ENCODE results near the gene ZNF341. TPM values are rescaled to one million over a fixed set of nuclear protein-coding genes. Genes with fewer than 3 reads are reported as not detected.
"Not testable (repeated sequence)": the region's sequence is repeated elsewhere in the genome, so short reads cannot be mapped to it uniquely, and the experiment has no call there.

Gene ZNF341
- total RNA-seq, 1 donor from 2014 or later = 5.8 TPM

DNA sequence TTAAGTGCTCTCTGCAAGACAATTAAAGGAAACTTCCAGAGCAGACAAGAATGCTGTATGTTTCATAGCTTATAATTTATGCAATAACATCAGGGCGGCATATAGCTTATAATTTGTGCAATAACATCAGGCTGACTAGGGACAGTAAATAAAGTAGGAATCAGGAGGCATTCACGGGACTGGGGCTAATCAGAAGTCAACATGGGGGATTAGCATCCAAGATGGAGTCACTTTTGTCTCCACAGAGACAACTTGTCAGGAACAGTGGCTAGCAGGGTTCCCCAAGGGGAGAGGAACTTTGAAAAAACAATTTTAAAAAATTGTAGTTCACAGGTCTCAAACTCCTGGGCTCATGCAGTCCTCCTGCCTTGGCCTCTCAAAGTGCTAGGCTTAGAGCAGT lies 3.3 kb upstream of the ZNF341 start:
- no peak for DNase-seq (ENCODE audit: low spot score)

DNA sequence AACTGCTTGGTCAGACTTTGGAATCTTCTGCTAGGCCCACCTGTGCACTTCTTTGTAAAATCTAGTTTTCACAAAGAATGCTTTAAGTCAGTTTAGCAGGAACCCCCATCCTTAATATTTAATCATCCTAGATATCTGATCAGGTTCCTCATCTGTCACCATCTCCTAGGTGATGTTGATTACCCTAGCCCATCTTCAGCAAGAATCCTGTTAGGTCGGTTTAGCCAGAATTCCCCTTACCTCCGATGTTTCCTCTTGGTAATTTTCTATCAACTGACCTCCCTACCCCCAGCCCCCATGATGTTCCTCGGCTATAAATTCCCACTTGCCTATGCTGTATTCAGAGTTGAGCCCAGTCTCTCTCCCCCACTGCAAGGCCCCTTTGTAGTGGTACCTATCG lies 2.7 kb upstream of the ZNF341 start:
- DNase-seq (ENCODE audit: low spot score) = no peak

DNA sequence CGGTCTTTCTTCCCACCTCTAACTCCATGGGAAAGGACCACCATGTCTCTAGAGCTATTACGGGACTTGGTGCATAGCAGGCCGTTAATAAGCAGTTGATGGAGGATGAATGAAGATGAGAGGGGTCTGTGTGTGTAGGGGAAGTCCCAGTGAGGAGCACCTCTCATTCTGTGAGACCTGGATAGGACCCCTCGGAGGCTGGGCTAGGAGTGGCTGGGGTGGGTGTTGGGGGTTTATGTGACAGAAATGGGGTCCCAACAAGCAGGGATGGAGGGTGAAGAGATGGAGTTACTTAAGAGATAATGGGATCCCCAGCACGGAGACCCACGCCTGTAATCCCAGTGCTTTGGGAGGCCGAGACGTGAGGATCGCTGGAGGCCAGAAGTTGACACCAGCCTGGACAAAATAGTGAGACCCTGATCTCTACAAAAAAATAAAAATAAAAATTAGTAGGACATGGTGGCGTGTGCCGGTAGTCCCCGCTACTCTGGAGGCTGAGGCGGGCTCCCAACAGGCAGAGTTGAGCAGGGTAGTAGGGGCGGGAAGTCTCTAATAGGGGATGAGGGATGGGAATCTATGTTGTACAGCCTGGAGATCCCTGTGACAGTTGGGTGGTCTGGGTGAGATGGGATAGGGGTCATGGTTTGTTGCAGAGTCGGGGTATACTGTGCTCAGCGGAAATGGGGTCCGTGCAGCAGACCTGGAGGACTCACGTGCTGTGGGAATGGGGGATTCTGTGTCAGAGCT lies 677 bp upstream of the ZNF341 start:
- DNase-seq (ENCODE audit: low spot score) = no peak

DNA sequence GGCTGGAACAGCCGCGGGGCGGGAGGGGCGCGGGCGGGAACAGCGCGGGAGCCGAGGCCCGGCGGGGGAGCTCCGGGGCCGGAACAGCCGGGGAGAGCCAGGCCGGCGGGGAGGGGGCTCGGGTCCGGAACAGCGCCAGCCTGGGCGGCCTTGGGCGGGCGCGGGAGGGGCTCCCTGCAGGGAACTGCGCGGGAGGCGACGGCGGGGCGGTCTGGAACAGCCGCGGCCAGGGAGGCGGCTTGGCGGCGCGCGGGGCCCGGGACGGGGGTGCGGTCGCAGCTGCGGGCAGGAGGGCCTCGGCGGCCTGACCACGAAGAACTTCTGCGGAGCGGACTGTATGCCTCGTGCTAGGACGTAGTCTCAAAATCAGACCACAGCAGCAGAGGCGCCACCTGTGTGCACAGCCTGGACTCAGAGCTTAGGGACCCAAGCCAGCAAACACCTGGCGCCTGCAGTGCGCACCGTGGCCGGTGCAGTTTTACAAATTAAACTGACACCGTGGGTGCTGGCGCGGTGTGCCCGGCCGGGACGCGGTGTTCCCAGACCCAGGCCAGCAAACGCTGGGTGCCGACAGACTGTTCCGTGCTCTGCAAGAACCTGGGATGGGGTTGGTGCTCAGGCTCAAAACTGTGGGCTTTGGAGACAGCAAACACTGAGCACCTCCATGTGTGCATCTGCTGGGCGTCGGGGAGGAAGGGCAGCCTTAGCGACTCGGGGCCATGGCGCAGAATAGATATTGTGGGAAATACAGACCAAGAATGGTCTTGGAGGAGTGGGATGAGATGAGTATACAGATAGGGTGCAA lies 572 bp downstream of the ZNF341 start:
- peak; percentile 87 for DNase-seq (ENCODE audit: low spot score)

DNA sequence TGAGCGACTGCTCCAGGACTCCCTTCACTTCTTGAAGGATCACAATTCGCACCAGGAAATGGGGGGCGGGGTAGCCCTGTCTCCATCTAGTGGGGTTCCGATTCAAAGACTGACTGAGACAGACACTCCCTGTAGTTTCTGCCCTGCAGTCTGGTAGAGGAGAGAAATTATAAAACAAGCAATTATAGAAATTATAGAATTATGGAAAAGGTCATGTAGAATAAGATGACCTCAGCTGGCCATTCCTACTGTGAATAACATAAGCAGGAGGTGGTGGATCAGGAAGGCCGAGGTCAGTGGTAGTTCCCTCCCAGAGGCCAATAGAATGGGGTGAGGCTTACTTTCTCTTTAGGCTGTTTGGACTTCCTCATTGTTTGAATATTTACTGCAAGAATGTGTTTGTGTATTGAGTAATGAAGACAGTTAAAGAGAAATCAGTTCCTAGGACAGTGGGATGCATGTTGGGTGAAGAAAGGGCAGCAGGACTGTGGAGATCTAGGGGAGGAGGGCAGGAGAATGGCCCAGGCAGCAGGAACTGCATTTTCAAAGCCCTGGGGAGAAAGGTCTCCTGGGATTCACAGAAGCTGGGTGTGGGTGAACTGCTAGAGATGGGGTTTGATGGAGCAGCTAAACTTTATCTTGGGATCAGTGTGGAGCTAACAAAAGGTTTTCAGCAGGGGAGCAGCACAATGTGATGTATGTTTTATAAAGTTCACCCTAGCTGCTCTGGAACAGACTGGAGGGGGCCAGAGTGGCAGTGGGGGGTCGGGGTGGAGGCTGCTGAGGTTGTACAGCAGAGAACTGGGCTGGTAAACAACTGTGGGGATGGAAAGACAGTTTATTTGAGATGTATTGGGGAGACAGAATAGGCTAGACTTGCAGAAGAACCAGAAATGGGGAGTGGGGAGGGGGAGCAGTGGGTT lies 2.1 kb downstream of the ZNF341 start:
- peak; percentile 65 for DNase-seq (ENCODE audit: low spot score)

DNA sequence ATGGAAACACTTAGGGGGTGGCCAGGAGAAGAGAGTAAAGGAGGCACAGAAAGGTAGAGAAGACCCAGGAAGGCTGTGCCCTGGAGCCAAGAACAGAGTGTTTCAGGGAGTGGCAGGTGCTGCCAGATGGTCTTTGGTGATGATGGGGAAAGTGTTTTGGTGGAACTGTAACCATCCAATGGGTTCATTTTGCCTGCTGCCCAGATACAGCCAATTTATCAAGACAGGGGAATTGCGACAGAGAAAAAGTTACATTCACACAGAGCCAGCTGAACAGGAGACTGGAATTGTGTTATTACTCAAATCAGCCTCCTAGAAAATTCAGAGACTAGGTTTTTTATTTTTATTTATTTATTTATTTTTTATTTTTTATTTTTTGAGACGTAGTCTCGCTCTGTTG lies 5.2 kb downstream of the ZNF341 start:
- no peak for DNase-seq (ENCODE audit: low spot score)

DNA sequence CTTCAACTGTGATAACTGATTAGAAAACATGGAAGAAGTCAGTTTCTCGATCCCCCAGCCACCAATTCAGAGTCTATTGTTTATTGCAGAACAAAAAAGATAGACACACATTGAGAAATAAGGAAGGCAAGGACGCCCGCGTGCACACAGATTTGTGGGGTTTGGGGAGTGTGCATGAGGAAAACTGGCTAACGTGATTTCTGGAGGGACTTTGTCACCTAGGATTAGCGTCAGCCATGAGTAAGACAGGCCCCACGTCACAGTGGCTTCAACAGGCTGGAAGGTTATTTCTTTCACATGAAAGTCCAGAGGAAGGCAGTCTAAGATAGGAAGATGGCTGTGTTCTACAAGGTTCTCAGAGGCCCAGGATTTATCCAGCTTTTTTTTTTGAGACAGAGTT lies 7.7 kb downstream of the ZNF341 start:
- no peak for DNase-seq (ENCODE audit: low spot score)

DNA sequence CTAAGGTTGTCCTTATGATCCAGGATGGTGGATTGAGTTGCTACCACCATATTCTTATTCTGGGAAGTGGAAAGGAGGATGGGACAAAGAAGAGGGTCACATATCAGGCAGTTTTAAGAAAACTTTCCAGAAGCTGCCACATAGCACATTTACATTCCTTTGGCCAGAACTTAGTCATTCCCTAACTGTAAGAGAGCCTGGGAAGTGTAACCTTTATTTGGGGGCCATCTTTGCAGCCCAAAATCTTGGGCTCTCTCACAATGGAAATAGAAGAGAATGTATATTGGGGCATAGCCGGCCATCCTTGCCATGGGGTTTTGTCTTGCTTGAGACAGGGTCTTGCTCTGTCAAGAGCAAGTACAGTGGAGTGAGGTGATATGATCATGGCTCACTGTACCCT lies 8.4 kb downstream of the ZNF341 start:
- no peak for DNase-seq (ENCODE audit: low spot score)

DNA sequence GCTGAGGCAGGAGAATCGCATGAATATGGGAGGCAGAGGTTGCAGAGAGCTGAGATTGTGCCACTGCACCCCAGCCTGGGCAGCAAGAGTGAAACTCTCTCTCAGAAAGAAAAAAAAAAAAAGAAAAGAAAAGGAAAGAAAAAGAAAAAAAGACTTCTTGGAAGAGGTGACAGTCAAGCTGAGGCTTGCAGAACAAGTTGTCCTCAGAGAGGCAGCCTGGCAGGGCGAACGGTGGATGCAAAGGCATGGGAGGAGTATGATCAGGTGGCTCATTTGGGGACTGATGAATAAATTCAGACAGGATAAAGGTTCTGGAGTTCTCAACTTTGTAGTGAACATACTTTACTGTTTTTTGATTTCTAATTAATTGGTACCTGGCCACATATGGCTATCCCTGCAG lies 12.4 kb downstream of the ZNF341 start:
- DNase-seq (ENCODE audit: low spot score) = no peak

DNA sequence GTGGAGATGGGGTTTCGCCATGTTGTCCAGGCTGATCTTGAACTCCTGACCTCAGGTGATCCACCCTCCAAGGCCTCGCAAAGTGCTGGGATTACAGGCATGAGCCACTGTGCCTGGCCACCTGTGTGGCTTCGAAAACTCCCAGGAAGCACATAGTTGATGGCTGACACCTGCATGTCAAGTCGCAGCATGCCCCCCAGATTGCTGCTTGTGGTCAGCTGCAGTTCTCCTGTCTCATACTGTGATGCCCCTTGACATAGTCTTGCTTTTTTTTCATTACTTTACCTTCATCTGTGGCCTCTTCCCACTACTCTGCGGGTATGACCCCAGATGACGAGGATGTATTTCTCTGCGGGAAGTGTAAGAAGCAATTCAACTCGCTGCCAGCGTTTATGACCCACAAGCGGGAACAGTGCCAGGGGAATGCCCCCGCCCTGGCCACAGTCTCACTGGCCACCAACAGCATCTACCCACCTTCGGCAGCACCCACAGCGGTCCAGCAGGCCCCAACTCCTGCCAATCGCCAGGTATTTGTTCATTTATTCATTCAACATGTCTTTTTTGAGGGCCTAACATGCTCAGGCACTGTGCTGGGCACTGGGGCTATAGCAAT lies 13.1 kb downstream of the ZNF341 start:
- DNase-seq (ENCODE audit: low spot score) = no peak

DNA sequence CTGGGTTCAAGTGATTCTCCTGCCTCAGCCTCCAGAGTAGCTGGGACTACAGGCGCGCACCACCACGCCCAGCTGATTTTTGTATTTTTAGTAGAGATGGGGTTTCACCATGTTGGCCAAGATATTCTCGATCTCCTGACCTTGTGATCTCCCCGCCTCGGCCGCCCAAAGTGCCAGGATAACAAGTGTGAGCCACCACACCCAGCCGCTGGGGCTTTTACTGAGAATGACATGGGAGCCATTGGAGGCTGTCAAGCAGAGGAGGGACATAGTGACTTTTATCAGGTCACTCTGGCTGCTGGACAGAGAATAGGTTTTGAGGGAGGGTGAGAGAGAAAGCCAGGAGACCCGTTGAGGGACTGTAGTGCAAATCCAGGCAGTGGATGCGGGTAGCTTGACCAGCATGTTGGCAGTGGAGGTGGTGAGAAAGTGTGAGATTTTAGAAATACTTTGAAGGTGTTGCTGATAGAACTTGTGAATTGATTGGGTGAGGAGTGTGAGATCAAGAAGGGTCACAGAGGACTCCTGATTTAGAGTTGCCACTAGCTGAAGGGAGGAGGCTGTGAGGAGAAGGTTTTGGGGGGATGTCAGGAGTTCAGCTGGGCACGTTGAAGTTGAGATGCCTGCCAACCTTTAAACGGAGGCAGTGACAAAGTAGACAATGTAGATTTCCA lies 14.7 kb downstream of the ZNF341 start:
- DNase-seq (ENCODE audit: low spot score) = no peak

DNA sequence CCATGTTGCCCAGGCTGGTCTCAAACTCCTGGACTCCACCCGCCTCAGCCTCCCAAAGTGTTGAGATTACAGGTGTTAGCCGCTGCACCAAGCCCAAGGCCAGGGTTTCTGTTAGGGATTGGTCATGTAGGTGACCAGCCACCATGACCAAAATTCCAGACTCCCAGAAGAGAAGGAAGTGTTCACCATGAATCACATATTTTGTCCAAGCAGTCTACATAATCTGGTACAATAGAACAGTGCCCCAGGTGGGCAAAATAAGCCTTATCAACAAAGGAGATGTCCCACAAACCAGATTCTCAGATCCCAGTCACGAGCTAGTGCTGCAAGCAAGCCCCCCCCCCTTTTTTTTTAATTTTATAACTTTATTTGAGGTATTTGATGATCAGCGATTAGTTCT lies 20.0 kb downstream of the ZNF341 start:
- DNase-seq (ENCODE audit: low spot score) = no peak

DNA sequence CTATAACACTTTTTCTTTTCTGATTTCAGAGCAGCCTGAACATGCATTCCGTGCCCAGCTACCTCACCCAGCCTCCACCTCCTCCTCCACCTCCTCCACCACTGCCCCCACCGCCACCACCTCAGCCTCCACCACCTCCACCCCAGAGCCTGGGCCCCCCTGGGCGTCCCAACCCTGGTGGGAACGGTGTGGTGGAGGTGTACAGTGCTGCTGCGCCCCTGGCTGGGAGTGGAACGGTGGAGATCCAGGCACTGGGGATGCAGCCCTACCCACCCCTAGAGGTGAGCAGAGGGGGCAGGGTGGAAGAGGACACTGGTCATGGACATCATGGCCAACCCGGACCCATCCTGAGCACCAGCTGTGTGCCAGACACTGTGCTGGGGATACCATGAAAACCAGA lies 21.3 kb downstream of the ZNF341 start:
- no peak for DNase-seq (ENCODE audit: low spot score)

DNA sequence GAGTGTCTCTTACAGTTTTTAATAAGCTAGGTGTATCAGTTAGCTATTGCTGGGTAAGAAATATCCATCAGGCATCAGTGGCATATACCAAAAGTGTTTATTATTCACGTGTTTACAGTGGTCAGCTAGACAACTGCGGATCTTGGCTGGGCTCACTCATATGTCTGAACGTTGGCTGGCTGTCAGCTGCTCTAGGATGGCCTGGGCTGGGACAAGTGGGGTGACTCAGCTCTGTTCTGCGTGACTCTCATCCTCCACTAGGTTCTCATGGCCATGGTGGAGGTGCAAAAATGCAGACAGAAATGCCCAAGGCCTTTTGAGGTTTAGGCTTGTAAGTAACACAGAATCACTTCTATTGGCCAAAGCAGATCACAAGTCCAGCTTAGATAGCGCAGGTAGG lies 22.0 kb downstream of the ZNF341 start:
- no peak for DNase-seq (ENCODE audit: low spot score)

DNA sequence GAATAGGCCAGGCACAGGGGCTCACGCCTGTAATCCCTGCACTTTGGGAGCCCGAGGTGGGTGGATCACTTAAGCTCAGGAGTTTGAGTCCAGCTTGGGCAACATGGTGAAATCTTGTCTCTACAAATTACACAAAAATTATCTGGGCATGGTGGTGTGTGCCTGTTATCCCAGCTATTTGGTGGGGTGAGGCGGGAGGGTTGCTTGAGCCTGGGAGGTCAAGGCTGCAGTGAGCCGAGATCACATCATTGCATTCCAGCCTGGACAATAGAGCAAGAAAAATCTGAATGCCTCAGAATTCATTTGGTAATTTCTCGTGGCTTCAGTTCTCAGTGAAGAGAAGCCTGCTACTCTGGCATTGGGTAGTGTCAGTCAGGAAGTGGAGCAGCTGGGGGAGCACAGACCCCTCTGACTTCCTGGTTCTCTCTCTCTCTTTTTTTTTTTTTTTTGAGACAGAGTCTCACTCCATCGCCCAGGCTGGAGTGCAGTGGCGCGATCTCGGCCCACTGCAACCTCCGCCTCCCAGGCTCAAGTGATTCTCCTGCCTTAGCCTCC lies 24.2 kb downstream of the ZNF341 start:
- not testable (repeated sequence) for DNase-seq (ENCODE audit: low spot score)

DNA sequence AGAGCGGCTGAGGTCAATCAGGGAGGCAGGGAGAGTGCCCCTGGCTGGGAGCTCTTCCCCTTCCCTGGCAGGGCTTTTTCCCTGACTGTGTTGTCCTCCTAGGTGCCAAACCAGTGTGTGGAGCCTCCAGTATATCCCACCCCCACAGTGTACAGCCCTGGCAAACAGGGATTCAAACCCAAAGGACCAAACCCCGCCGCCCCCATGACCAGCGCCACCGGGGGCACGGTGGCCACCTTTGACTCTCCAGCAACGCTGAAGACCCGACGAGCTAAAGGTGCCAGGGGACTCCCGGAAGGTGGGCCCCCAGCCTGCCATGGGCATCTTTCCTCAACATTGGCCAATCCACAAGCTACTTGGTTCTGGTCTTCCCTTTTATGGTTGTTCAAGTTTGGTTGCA lies 25.2 kb downstream of the ZNF341 start:
- DNase-seq (ENCODE audit: low spot score) = no peak

DNA sequence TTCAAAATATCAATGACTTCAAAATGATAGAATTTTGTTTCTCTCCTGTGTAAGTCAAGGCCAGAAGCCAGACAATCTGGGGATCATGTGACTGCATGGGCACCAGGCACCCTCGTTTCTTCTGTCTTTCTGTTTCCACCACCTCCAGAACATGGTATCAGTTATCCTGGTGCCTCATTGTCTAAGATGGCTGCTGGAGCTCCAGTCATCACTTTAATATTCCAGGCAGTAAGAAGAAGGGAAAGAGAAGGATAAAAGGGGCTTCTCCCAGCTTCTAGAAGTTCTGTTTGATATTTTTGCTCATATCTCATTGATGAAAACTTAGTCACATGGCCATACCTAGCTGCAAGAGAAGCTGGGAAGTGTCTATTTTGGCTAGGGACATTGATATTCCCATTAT lies 25.7 kb downstream of the ZNF341 start:
- DNase-seq (ENCODE audit: low spot score) = no peak

DNA sequence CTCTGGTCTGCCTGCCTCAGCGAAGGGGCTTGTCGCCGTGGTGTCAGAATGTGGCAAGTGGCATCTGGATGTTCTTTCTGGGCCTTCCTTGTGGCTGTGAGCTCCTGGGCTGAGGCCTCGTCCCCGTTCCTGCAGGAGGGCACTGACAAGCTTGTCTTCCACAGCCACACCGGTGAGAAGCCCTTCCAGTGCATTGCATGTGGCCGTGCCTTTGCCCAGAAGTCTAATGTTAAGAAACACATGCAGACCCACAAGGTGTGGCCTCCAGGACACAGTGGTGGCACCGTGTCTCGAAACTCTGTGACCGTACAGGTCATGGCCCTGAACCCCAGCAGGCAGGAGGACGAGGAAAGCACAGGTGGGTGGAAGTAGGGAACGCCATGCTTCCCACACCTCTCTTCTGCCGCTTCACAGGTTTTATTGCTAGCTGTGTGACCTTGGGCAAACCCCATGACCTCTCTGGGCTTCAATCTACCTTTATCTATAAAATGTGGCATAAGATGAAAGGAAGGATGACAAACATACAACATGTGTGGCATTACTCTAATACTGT lies 30.0 kb downstream of the ZNF341 start:
- no peak for DNase-seq (ENCODE audit: low spot score)

DNA sequence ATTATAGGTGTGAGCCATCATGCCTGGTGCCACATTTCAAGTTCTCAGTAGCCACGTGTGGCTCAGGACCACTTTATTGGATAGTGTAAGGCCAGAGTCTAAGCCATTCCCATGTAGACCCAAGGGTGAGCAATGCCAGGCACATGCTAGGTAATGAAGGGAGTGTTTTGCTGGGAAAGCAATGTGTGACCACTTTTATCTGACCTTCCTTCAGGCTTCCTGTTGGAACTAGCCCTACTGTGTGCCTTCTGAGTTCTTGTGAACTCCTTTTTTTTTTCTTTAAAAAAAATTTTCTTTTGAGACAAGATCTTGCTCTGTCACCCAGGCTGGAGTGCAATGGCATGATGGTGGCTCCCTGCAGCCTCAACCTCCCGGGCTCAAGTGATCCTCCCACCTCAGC lies 33.3 kb downstream of the ZNF341 start:
- no peak for DNase-seq (ENCODE audit: low spot score)

DNA sequence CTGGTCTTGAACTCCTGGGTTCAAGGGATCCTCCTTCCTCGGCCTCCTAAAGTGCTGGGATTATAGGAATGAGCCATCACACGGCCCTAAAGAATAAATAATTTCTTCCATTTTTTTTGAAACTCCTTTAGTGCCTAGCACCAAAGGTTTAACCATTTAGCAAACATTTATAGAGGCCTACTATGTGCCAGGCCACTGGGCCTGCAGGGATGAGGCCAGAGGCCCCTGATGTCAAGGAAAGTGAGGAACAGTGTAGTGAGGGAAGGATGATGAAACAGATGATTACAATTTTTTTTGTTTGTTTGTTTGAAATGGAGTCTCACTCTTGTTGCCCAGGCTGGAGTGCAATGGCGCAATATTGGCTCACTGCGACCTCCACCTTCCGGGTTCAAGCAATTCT lies 33.8 kb downstream of the ZNF341 start:
- DNase-seq (ENCODE audit: low spot score) = no peak

DNA sequence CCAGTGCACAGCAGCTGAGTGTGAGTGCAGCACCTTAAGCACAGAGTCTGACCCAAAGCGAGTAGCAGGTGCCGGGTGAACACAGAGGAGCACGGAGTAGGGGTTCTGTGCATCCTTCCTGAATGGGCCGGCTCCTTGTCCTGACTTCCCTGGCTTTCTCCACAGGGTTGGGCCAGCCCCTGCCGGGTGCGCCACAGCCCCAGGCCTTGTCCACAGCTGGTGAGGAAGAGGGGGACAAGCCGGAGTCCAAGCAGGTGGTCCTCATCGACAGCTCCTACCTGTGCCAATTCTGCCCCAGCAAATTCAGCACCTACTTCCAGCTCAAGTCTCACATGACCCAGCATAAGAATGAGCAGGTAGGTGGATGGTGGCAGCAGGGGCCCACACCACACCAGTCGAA lies 34.9 kb downstream of the ZNF341 start:
- no peak for DNase-seq (ENCODE audit: low spot score)

All from mucosa of gallbladder (tissue), 1 donor.